PC-3 (cell line): Measurements from ENCODE around the gene C1orf141. TPM values are rescaled to one million over a fixed set of nuclear protein-coding genes. Genes with fewer than 3 reads are reported as not detected.

Source experiments
- ATAC-seq: fragments of 200-7000 bp; cut with Tn5 transposase; 2 replicates; pipeline ENCODE4 v1.9.1; 2020; ENCODE audit warnings: mild to moderate bottlenecking, moderate library complexity
- BruUV-seq: library from RNA; stranded (reverse); fragments of 400-500 nt; replicated peaks from 2 replicates; lab custom pipeline; 2021; lab: Mats Ljungman, UMichigan
- CTCF ChIA-PET: fragments of 300-600 bp; sonication (Branson Sonifier 250); formaldehyde crosslinking; loops from one replicate; lab custom pipeline; 2022; ENCODE audit warnings: antibody characterized with exemption; lab: Charles Lee
- POLR2A ChIA-PET: fragments of 300-600 bp; sonication (Branson Sonifier 250); formaldehyde crosslinking; loops from one replicate; lab custom pipeline; 2022; ENCODE audit warnings: antibody characterized with exemption; ENCODE audit not compliant: unreplicated experiment; lab: Charles Lee
- DNase-seq: peaks from one replicate; pipeline ENCODE4 v3.0.0-alpha.2; 2015
- H2AFZ ChIP-seq: fragments of 300-600 bp; sonication (generic); 2 replicates; pipeline ENCODE4 v1.6.0; 2016; ENCODE audit warnings: antibody characterized with exemption, low read length
- H3F3A ChIP-seq: fragments of 300-600 bp; sonication (generic); one replicate; pipeline ENCODE4 v1.6.0; 2017; ENCODE audit warnings: antibody characterized with exemption, low read length, control low read depth, mild to moderate bottlenecking; ENCODE audit not compliant: unreplicated experiment
- H3K27ac ChIP-seq: fragments of 300-600 bp; sonication (generic); 2 replicates; pipeline ENCODE4 v1.5.1; 2016; ENCODE audit warnings: mild to moderate bottlenecking, low read length
- H3K27me3 ChIP-seq: fragments of 300-600 bp; sonication (generic); 2 replicates; pipeline ENCODE4 v1.6.1; 2016; ENCODE audit warnings: low read length, mixed read lengths
- H3K36me3 ChIP-seq: fragments of 300-600 bp; sonication (generic); 2 replicates; pipeline ENCODE4 v1.6.1; 2016; ENCODE audit warnings: low read depth, mixed run types, low read length, mixed read lengths
- H3K4me1 ChIP-seq: fragments of 300-600 bp; sonication (generic); 2 replicates; pipeline ENCODE4 v1.5.1; 2016; ENCODE audit warnings: low read length; ENCODE audit not compliant: insufficient read depth
- H3K4me2 ChIP-seq: fragments of 300-600 bp; sonication (generic); 2 replicates; pipeline ENCODE4 v1.6.0; 2016; ENCODE audit warnings: low read length
- H3K4me3 ChIP-seq: fragments of 300-600 bp; sonication (generic); 2 replicates; pipeline ENCODE4 v1.5.1; 2016; ENCODE audit warnings: mild to moderate bottlenecking, low read length, mixed read lengths
- H3K79me2 ChIP-seq: fragments of 300-600 bp; sonication (generic); 2 replicates; pipeline ENCODE4 v1.6.1; 2017; ENCODE audit warnings: low read length, mixed read lengths
- H3K9ac ChIP-seq: fragments of 300-600 bp; sonication (generic); 2 replicates; pipeline ENCODE4 v1.6.0; 2016; ENCODE audit warnings: mild to moderate bottlenecking, low read length
- H3K9me2 ChIP-seq: fragments of 300-600 bp; sonication (generic); replicated peaks from 2 replicates; pipeline ENCODE4 v1.6.1; 2016; ENCODE audit warnings: mixed run types, low read length, mixed read lengths
- H3K9me3 ChIP-seq: fragments of 300-600 bp; sonication (generic); 2 replicates; pipeline ENCODE4 v1.6.1; 2016; ENCODE audit warnings: low read length, mixed read lengths
- H4K20me1 ChIP-seq: fragments of 300-600 bp; sonication (generic); 2 replicates; pipeline ENCODE4 v1.6.1; 2016; ENCODE audit warnings: low read length, mixed read lengths
- EZH2 ChIP-seq: fragments of 300-600 bp; sonication (generic); IDR thresholded peaks from one replicate; pipeline ENCODE4 v1.6.1; 2017; ENCODE audit warnings: antibody characterized with exemption, mild to moderate bottlenecking, low read length; ENCODE audit not compliant: unreplicated experiment
- EZH2phosphoT487 ChIP-seq: fragments of 300-600 bp; sonication (generic); IDR thresholded peaks from 2 replicates; pipeline ENCODE4 v1.6.1; 2018; ENCODE audit warnings: mild to moderate bottlenecking, antibody characterized with exemption, low read length, borderline replicate concordance
- intact Hi-C: fragments of 100-400 bp; cut with micrococcal nuclease; formaldehyde crosslinking; loops from 2 replicates; pipeline ENCODE4 v1.9.0; 2023
- total RNA-seq: library from RNA; depleted of rRNA; stranded (reverse); fragments of >200 nt; gene quantifications from 2 replicates; pipeline ENCODE4 v1.2.3, GENCODE V29; 2014
- TF ChIP-seq, protein P1 (sequence below): fragments of 300-600 bp; sonication (generic); conservative IDR thresholded peaks from 2 replicates; pipeline ENCODE4 v1.5.1; 2017; ENCODE audit warnings: antibody characterized with exemption, low read depth, mild to moderate bottlenecking, low read length

C1orf141 gene
- total RNA-seq, 1 experiment from 2014 or later: not detected

DNA sequence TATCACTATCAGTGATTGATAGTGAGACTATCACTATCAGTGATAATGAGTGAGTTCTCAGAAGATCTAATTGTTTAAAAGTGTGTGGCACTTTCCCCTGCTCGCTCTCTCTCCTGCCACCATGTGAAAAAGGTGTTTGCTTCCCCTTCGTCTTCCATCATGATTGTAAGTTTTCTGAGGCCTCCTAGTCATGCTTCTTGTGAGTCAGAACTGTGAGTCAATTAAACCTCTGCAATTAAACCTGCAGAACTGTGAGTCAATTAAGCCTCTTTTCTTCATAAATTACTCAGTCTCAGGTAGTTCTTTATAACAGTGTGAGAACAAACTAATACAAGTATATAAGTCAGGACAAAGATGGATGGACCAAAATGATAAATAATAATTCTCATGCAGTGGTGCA is 24.5 kb upstream of the C1orf141 start:
- H3K4me1 ChIP-seq: peaks cover 16% of the 10 kb centered on the region
- no peak overlapping the region for H2AFZ ChIP-seq
- no peaks in the 10 kb centered on the region for H4K20me1 ChIP-seq
- no peaks in the 10 kb centered on the region for H3K9me2 ChIP-seq
- H3K27ac ChIP-seq: no peak overlapping the region
- H3K36me3 ChIP-seq: no peaks in the 10 kb centered on the region
- intact Hi-C loops: no loop called here
- BruUV-seq: no TSS peak
- peak; percentile 37 for DNase-seq
- H3K9me3 ChIP-seq: no peaks in the 10 kb centered on the region
- no peak overlapping the region for H3K9ac ChIP-seq
- no peaks in the 10 kb centered on the region for H3K79me2 ChIP-seq
- ChIA-PET POLR2A (no interaction called here), CTCF (no interaction called here)
- ATAC-seq: no peak
- H3K4me3 ChIP-seq: no peak overlapping the region
- TF ChIP-seq EZH2phosphoT487 (no peak), EZH2 (no peak)
- TF ChIP-seq, protein P1, sequence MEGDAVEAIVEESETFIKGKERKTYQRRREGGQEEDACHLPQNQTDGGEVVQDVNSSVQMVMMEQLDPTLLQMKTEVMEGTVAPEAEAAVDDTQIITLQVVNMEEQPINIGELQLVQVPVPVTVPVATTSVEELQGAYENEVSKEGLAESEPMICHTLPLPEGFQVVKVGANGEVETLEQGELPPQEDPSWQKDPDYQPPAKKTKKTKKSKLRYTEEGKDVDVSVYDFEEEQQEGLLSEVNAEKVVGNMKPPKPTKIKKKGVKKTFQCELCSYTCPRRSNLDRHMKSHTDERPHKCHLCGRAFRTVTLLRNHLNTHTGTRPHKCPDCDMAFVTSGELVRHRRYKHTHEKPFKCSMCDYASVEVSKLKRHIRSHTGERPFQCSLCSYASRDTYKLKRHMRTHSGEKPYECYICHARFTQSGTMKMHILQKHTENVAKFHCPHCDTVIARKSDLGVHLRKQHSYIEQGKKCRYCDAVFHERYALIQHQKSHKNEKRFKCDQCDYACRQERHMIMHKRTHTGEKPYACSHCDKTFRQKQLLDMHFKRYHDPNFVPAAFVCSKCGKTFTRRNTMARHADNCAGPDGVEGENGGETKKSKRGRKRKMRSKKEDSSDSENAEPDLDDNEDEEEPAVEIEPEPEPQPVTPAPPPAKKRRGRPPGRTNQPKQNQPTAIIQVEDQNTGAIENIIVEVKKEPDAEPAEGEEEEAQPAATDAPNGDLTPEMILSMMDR: no peak
- no peak overlapping the region for H3K4me2 ChIP-seq
- peaks cover 5% of the 10 kb centered on the region for H3F3A ChIP-seq
- no peaks in the 10 kb centered on the region for H3K27me3 ChIP-seq

DNA sequence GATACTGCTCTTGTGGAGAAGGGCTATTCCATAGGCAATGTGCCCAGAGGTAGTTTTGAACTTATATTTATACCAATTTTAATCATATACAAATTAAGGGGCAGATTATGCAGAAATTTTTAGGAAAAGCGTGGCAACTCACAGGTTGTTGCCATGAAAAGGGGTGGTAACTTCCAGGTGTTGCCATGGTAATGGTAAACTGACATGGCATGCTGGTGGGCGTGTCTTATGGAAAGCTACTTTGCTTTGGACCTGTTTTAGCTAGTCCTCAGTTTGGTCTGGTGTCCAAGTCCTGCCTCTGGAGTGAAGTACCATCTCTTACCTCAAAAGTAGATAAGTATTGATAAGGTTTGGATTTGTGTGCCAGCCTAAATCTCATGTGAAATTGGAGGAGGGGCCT is 23.6 kb upstream of the C1orf141 start:
- intact Hi-C loops: no loop called here
- no peak overlapping the region for H3K27ac ChIP-seq
- no peaks in the 10 kb centered on the region for H3K36me3 ChIP-seq
- H4K20me1 ChIP-seq: no peaks in the 10 kb centered on the region
- H3K9ac ChIP-seq: no peak overlapping the region
- ATAC-seq (no peak), DNase-seq (peak; percentile 6)
- ChIA-PET CTCF (no interaction called here), POLR2A (no interaction called here)
- H3K9me3 ChIP-seq: no peaks in the 10 kb centered on the region
- no peak overlapping the region for H2AFZ ChIP-seq
- no peaks in the 10 kb centered on the region for H3K9me2 ChIP-seq
- no peaks in the 10 kb centered on the region for H3K79me2 ChIP-seq
- BruUV-seq: no TSS peak
- no peak overlapping the region for H3K4me3 ChIP-seq
- TF ChIP-seq EZH2phosphoT487 (no peak), EZH2 (no peak)
- TF ChIP-seq, protein P1: no peak
- H3K4me1 ChIP-seq: peaks cover 10% of the 10 kb centered on the region
- no peak overlapping the region for H3K4me2 ChIP-seq
- no peaks in the 10 kb centered on the region for H3K27me3 ChIP-seq
- H3F3A ChIP-seq: peaks cover 5% of the 10 kb centered on the region

DNA sequence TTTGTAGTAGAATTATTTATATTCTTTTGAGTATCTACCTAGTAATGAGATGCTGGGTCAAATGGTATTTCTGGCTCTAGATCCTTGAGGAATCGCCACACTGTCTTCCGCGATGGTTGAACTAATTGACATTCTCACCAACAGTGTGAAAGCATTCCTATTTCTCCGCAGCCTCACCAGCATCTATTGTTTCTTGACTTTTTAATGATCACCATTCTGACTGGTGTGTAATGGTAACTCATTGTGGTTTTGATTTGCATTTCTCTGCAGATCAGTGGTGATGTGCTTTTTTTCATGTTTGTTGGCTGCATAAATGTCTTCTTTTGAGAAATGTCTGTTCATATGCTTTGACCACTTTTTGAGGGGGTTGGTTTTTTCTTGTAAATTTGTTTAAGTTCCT is 16.2 kb upstream of the C1orf141 start:
- Histone ChIP-seq H2AFZ (no peak overlapping the region), H3K4me3 (no peak overlapping the region), H3K4me2 (no peak overlapping the region), H3K9me3 (no peaks in the 10 kb centered on the region), H3F3A (no peaks in the 10 kb centered on the region), H3K79me2 (no peaks in the 10 kb centered on the region), H3K4me1 (peaks cover 6% of the 10 kb centered on the region), H4K20me1 (no peaks in the 10 kb centered on the region), H3K9me2 (no peaks in the 10 kb centered on the region), H3K27ac (no peak overlapping the region), H3K27me3 (no peaks in the 10 kb centered on the region), H3K36me3 (no peaks in the 10 kb centered on the region), H3K9ac (no peak overlapping the region)
- no peak for ATAC-seq
- POLR2A ChIA-PET: no interaction called here
- TF ChIP-seq, protein P1: no peak
- no peak for TF ChIP-seq EZH2
- TF ChIP-seq EZH2phosphoT487: no peak
- CTCF ChIA-PET: no interaction called here
- BruUV-seq: no TSS peak
- no peak for DNase-seq
- intact Hi-C loops: no loop called here
